NCI-H1694 (cell line): ENCODE data around the gene ZNF423.

Experiments used
- DNase-seq: peaks from one replicate; lab custom pipeline; 2025; lab: John Stamatoyannopoulos, UW

The ZNF423 gene

GRCh38 chr16:49473131-49473530 lies 382.8 kb downstream of the ZNF423 start:
- DNase-seq: no peak

GRCh38 chr16:49472598-49472997 lies 383.3 kb downstream of the ZNF423 start:
- peak; percentile 91 for DNase-seq

- no peak for DNase-seq
These were observed 384.7 kb downstream of the ZNF423 start for GRCh38 chr16:49471038-49471727.

- no peak for DNase-seq
These were observed 385.4 kb downstream of the ZNF423 start for GRCh38 chr16:49470513-49470991.

- no peak for DNase-seq
These were observed 385.9 kb downstream of the ZNF423 start for GRCh38 chr16:49469930-49470451.

- DNase-seq: no peak
These were observed 386.6 kb downstream of the ZNF423 start for GRCh38 chr16:49469311-49469670.

- no peak for DNase-seq
These were observed 387.2 kb downstream of the ZNF423 start for GRCh38 chr16:49468611-49469310.

GRCh38 chr16:49467540-49468372 lies 388.2 kb downstream of the ZNF423 start:
- DNase-seq: no peak

GRCh38 chr16:49466881-49467280 lies 389.0 kb downstream of the ZNF423 start:
- no peak for DNase-seq

GRCh38 chr16:49466529-49466831 lies 389.4 kb downstream of the ZNF423 start:
- no peak for DNase-seq

- DNase-seq: no peak
These were observed 390.0 kb downstream of the ZNF423 start for GRCh38 chr16:49465661-49466528.

- no peak for DNase-seq
These were observed 390.9 kb downstream of the ZNF423 start for GRCh38 chr16:49464877-49465504.

- no peak for DNase-seq
These were observed 391.8 kb downstream of the ZNF423 start for GRCh38 chr16:49464093-49464492.

- DNase-seq: no peak
These were observed 392.4 kb downstream of the ZNF423 start for GRCh38 chr16:49463529-49463928.

GRCh38 chr16:49462989-49463371 lies 392.9 kb downstream of the ZNF423 start:
- DNase-seq: no peak

- DNase-seq: no peak
These were observed 393.4 kb downstream of the ZNF423 start for GRCh38 chr16:49462362-49462988.

- no peak for DNase-seq
These were observed 394.4 kb downstream of the ZNF423 start for GRCh38 chr16:49461517-49461951.

- no peak for DNase-seq
These were observed 395.0 kb downstream of the ZNF423 start for GRCh38 chr16:49460786-49461470.

GRCh38 chr16:49459953-49460735 lies 395.8 kb downstream of the ZNF423 start:
- DNase-seq: no peak
